HG03571 (cell line): ENCODE measurements around the gene SAFB2.

Source experiments
- ATAC-seq: cut with Tn5 transposase; IDR thresholded peaks from one replicate; pipeline ENCODE4 v1.9.1; 2021; ENCODE audit not compliant: unreplicated experiment

The SAFB2 gene

GRCh38 chr19:5622465-5623396 lies at the start of gene SAFB2, which contains the start of gene SAFB:
Gene SAFB2, minus strand, starts transcription at chr19:5622776. Its CDS starts 61 bp downstream, at chr19:5622715.
Gene SAFB, plus strand, starts transcription at chr19:5623083. Its CDS starts 123 bp downstream, at chr19:5623206.
- peak; percentile 67 for ATAC-seq

- ATAC-seq: no peak
Measured at GRCh38 chr19:5671600-5671999, 49.0 kb upstream of the SAFB2 start.

- no peak for ATAC-seq
Measured at GRCh38 chr19:5669212-5669611, 46.6 kb upstream of the SAFB2 start.

GRCh38 chr19:5667751-5668271 lies 45.2 kb upstream of the SAFB2 start:
- no peak for ATAC-seq

GRCh38 chr19:5666921-5667610 lies 44.5 kb upstream of the SAFB2 start:
- ATAC-seq: no peak

GRCh38 chr19:5665781-5666513 lies 43.4 kb upstream of the SAFB2 start:
- no peak for ATAC-seq

GRCh38 chr19:5664515-5664914 lies 41.9 kb upstream of the SAFB2 start:
- no peak for ATAC-seq

GRCh38 chr19:5663904-5664303 lies 41.3 kb upstream of the SAFB2 start:
- no peak for ATAC-seq

- ATAC-seq: no peak
Measured at GRCh38 chr19:5661483-5661882, 38.9 kb upstream of the SAFB2 start.

- no peak for ATAC-seq
Measured at GRCh38 chr19:5655412-5655811, 32.8 kb upstream of the SAFB2 start.

- no peak for ATAC-seq
Measured at GRCh38 chr19:5654931-5655330, 32.4 kb upstream of the SAFB2 start.

GRCh38 chr19:5652261-5652660 lies 29.7 kb upstream of the SAFB2 start:
- no peak for ATAC-seq

GRCh38 chr19:5651361-5651760 lies 28.8 kb upstream of the SAFB2 start:
- ATAC-seq: no peak

GRCh38 chr19:5648464-5648863 lies 25.9 kb upstream of the SAFB2 start:
- ATAC-seq: no peak

GRCh38 chr19:5646703-5647102 lies 24.1 kb upstream of the SAFB2 start:
- ATAC-seq: no peak

GRCh38 chr19:5645409-5645808 lies 22.8 kb upstream of the SAFB2 start:
- ATAC-seq: no peak

- ATAC-seq: no peak
Measured at GRCh38 chr19:5644037-5644436, 21.5 kb upstream of the SAFB2 start.

GRCh38 chr19:5643060-5643459 lies 20.5 kb upstream of the SAFB2 start:
- ATAC-seq: no peak

GRCh38 chr19:5642204-5642603 lies 19.6 kb upstream of the SAFB2 start:
- no peak for ATAC-seq

- no peak for ATAC-seq
Measured at GRCh38 chr19:5641171-5641570, 18.6 kb upstream of the SAFB2 start.

- no peak for ATAC-seq
Measured at GRCh38 chr19:5637971-5638370, 15.4 kb upstream of the SAFB2 start.
